A673 (cell line): ENCODE measurements around the gene ZNF24. TPM values are rescaled to one million over a fixed set of nuclear protein-coding genes. Genes with fewer than 3 reads are reported as not detected.

Experiments
- BruUV-seq: library from RNA; stranded (reverse); fragments of 400-500 nt; replicated peaks from 2 replicates; lab custom pipeline; 2021; lab: Mats Ljungman, UMichigan
- CTCF ChIA-PET: fragments of 300-600 bp; sonication (Branson Sonifier 250); formaldehyde crosslinking; loops from one replicate; lab custom pipeline; 2022; ENCODE audit warnings: antibody characterized with exemption; lab: Charles Lee
- POLR2A ChIA-PET: fragments of 300-600 bp; sonication (Branson Sonifier 250); formaldehyde crosslinking; loops from one replicate; lab custom pipeline; 2022; ENCODE audit warnings: antibody characterized with exemption; ENCODE audit not compliant: low non-redundant PET; lab: Charles Lee
- DNase-seq: peaks from one replicate; pipeline ENCODE4 v3.0.0-alpha.2; 2015; ENCODE audit warnings: low spot score
- H3K27ac ChIP-seq: fragments of 200-600 bp; sonication (generic); 2 replicates; pipeline ENCODE4 v1.5.1; 2016; ENCODE audit warnings: mixed run types, low read depth, mild to moderate bottlenecking, mixed read lengths, antibody characterized with exemption, low read length; ENCODE audit not compliant: poor library complexity, severe bottlenecking
- H3K27me3 ChIP-seq: fragments of 200-600 bp; sonication (generic); replicated peaks from 2 replicates; pipeline ENCODE4 v1.6.1; 2017; ENCODE audit warnings: mixed run types, low read depth, mild to moderate bottlenecking, mixed read lengths, antibody characterized with exemption, low read length; ENCODE audit not compliant: insufficient read depth, poor library complexity
- H3K36me3 ChIP-seq: fragments of 200-600 bp; sonication (generic); 2 replicates; pipeline ENCODE4 v1.6.1; 2016; ENCODE audit warnings: mixed run types, mild to moderate bottlenecking, mixed read lengths, antibody characterized with exemption, low read length; ENCODE audit not compliant: insufficient read depth, poor library complexity, severe bottlenecking
- H3K4me1 ChIP-seq: fragments of 200-600 bp; sonication (generic); 2 replicates; pipeline ENCODE4 v1.6.1; 2017; ENCODE audit warnings: mixed run types, mild to moderate bottlenecking, mixed read lengths, antibody characterized with exemption, low read length; ENCODE audit not compliant: insufficient read depth, poor library complexity, severe bottlenecking
- H3K4me3 ChIP-seq: fragments of 200-600 bp; sonication (generic); 2 replicates; pipeline ENCODE4 v1.5.1; 2016; ENCODE audit warnings: low read depth, mixed run types, mild to moderate bottlenecking, mixed read lengths, low read length; ENCODE audit not compliant: poor library complexity, severe bottlenecking
- H3K9me3 ChIP-seq: fragments of 200-600 bp; sonication (generic); 2 replicates; pipeline ENCODE4 v1.6.1; 2016; ENCODE audit warnings: mixed run types, low read depth, mild to moderate bottlenecking, mixed read lengths, antibody characterized with exemption, low read length; ENCODE audit not compliant: poor library complexity, severe bottlenecking
- EZH2 ChIP-seq: fragments of 200-600 bp; sonication (generic); IDR thresholded peaks from 2 replicates; pipeline ENCODE4 v1.6.1; 2017; ENCODE audit warnings: borderline replicate concordance, low read depth, mild to moderate bottlenecking, mixed read lengths, antibody characterized with exemption, low read length; ENCODE audit not compliant: poor library complexity, severe bottlenecking
- intact Hi-C: fragments of 100-400 bp; cut with micrococcal nuclease; formaldehyde crosslinking; loops from one replicate; pipeline ENCODE4 v1.10.0; 2022; ENCODE audit not compliant: unreplicated experiment
- total RNA-seq: library from RNA; stranded (reverse); gene quantifications from 2 replicates; pipeline ENCODE4 v1.2.3, GENCODE V29; 2021
- TF ChIP-seq, protein P1 (sequence below): fragments of 300-800, 200-600 bp; sonication (generic); conservative IDR thresholded peaks from 2 replicates; pipeline ENCODE4 v1.5.1; 2017; ENCODE audit warnings: low read depth, mild to moderate bottlenecking, antibody characterized with exemption, low read length, moderate library complexity, mixed read lengths

Gene ZNF24
- total RNA-seq, 1 experiment from 2014 or later: 63.3 TPM

DNA sequence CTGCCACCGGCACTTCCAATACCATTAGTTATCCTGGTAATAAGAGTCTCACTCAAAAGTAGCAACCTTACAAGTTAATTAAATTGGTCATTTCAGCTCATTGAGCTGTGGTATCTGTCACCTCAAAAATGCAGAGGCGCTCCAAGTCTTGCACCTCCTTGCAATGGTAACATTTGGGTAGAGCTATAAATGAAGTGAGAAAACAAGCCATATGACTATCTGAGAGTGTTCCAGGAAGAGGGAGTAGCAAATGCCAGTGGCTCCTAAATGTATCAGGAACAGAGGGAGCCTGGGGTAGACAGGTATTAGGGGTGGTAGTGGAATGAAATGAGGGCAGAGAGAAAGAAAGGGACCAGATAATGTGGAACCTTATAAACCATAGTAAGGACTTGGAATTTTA lies 48.2 kb downstream of the ZNF24 start:
- no peak for DNase-seq
- no peak for TF ChIP-seq EZH2
- TF ChIP-seq, protein P1, sequence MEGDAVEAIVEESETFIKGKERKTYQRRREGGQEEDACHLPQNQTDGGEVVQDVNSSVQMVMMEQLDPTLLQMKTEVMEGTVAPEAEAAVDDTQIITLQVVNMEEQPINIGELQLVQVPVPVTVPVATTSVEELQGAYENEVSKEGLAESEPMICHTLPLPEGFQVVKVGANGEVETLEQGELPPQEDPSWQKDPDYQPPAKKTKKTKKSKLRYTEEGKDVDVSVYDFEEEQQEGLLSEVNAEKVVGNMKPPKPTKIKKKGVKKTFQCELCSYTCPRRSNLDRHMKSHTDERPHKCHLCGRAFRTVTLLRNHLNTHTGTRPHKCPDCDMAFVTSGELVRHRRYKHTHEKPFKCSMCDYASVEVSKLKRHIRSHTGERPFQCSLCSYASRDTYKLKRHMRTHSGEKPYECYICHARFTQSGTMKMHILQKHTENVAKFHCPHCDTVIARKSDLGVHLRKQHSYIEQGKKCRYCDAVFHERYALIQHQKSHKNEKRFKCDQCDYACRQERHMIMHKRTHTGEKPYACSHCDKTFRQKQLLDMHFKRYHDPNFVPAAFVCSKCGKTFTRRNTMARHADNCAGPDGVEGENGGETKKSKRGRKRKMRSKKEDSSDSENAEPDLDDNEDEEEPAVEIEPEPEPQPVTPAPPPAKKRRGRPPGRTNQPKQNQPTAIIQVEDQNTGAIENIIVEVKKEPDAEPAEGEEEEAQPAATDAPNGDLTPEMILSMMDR: no peak
- H3K4me1 ChIP-seq: peaks cover 4% of the 10 kb centered on the region
- ChIA-PET CTCF (no interaction called here), POLR2A (no interaction called here)
- no peak overlapping the region for H3K4me3 ChIP-seq
- peaks cover 23% of the 10 kb centered on the region for H3K9me3 ChIP-seq
- no peaks in the 10 kb centered on the region for H3K27me3 ChIP-seq
- BruUV-seq: no TSS peak
- no peak overlapping the region for H3K27ac ChIP-seq
- intact Hi-C loops: no loop called here
- H3K36me3 ChIP-seq: peaks cover 19% of the 10 kb centered on the region

DNA sequence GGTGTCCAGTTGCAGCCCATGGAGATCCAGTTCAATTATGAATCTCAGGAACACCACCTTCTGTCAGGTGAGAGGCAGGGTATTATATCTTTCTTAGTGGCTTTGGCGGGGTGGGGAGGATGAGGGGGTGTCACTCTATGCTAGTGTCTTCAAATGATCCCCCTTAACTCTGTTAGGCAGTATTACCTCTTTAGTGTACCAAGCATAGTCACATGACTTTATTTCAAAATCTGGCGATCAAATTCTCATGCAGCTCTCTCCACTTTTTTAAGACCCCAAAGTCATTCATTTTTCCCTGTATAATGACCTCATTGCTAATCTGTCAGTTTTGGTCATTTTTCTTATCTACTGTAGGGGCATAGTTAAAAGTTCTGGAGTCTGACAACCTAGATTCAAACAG lies 53.1 kb downstream of the ZNF24 start:
- CTCF ChIA-PET: no interaction called here
- Histone ChIP-seq H3K4me3 (peak overlapping the region; percentile 78), H3K36me3 (peaks cover 13% of the 10 kb centered on the region), H3K27ac (no peak overlapping the region), H3K27me3 (no peaks in the 10 kb centered on the region), H3K4me1 (peaks cover 6% of the 10 kb centered on the region), H3K9me3 (peaks cover 5% of the 10 kb centered on the region)
- no peak for DNase-seq
- BruUV-seq: no TSS peak
- TF ChIP-seq EZH2: no peak
- TF ChIP-seq, protein P1: no peak
- POLR2A ChIA-PET: no interaction called here
- intact Hi-C loops: no loop called here

DNA sequence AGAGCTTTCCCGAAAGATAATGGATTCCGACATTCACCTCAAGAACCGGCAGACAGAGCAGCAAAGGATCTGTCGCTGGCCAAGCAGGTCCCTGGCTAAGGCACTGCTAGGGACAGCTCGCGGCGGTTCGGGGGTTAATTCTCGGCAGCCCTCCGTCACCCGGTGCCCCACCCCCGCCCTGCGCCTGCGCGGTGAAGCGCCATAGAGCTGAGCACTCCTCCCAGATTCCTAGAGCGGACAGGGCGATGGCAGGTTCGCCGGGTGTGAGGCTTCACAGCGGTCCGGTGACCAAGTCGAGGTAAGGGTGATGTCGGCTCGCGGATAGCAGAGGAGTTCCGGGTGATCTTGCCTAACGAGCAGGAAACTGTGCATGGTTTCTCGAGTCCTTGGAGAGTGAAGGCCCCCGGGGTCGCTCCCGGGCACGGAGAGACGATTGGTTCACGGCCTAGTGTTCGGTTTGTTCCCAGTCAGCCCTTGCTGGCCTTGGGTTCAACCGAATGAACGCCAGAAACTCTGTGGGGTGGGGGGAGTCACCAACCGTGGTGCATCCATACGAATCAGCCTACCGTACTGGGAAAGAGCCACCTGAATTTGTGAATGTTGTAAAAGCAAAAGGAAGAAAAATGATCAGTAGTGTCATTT lies 54.0 kb downstream of the ZNF24 start, which contains the start of gene ZSCAN30:
TSS of gene ZSCAN30 (minus strand) at position 136 of the 642 bp plus-strand sequence. CDS start 25,877 bp downstream, outside the sequence.
- ChIA-PET CTCF (no interaction called here), POLR2A (no interaction called here)
- H3K27me3 ChIP-seq: no peaks in the 10 kb centered on the region
- H3K4me3 ChIP-seq: peak within 1 kb of the TSS; percentile 78
- H3K27ac ChIP-seq: peak within 1 kb of the TSS; percentile 81
- no TSS peak for BruUV-seq
- H3K4me1 ChIP-seq: peaks cover 6% of the 10 kb centered on the region
- peaks cover 8% of the 10 kb centered on the region for H3K36me3 ChIP-seq
- DNase-seq: peak; percentile 97
- H3K9me3 ChIP-seq: peaks cover 11% of the 10 kb centered on the region
- intact Hi-C loops: no loop called here
- TF ChIP-seq, protein P1: no peak
- TF ChIP-seq EZH2: no peak
